HepG2 (cell line): ENCODE measurements around the gene ADCYAP1. TPM values are rescaled to one million over a fixed set of nuclear protein-coding genes. Genes with fewer than 3 reads are reported as not detected.
A peak's percentile ranks its signal among the peaks of the same experiment; 100 is the strongest.

Experiments
- ARID5B ChIP-seq: IDR thresholded peaks from 2 replicates; pipeline ENCODE4 v1.4.0; 2020; ENCODE audit warnings: mild to moderate bottlenecking, missing genetic modification reagents
- ATF6 ChIP-seq: sonication (generic); formaldehyde crosslinking; conservative IDR thresholded peaks from 2 replicates; pipeline ENCODE4 v1.4.0; 2020; ENCODE audit warnings: missing genetic modification reagents
- ELF3 ChIP-seq: IDR thresholded peaks from 2 replicates; pipeline ENCODE4 v1.6.1; 2016; ENCODE audit warnings: missing genetic modification reagents, missing compliant biosample characterization
- ERF ChIP-seq: IDR thresholded peaks from 2 replicates; pipeline ENCODE4 v1.6.1; 2018; ENCODE audit warnings: missing biosample characterization, missing genetic modification reagents
- FOXK1 ChIP-seq: sonication (generic); formaldehyde crosslinking; IDR thresholded peaks from 2 replicates; pipeline ENCODE4 v1.4.0; 2020; ENCODE audit warnings: low read depth, missing genetic modification reagents, borderline replicate concordance
- HDAC2 ChIP-seq: sonication (generic); formaldehyde crosslinking; IDR thresholded peaks from 2 replicates; pipeline ENCODE4 v1.4.0; 2020; ENCODE audit warnings: missing genetic modification reagents
- HNRNPLL ChIP-seq: fragments of 200-400 bp; formaldehyde crosslinking; IDR thresholded peaks from 2 replicates; pipeline ENCODE4 v1.6.1; 2017; ENCODE audit warnings: mild to moderate bottlenecking, low read depth, low read length; ENCODE audit not compliant: poor library complexity, severe bottlenecking
- KAT8 ChIP-seq: IDR thresholded peaks from 2 replicates; pipeline ENCODE4 v1.6.1; 2016; ENCODE audit warnings: missing genetic modification reagents, missing compliant biosample characterization
- KDM1A ChIP-seq: IDR thresholded peaks from 2 replicates; pipeline ENCODE4 v1.6.1; 2016; ENCODE audit warnings: missing compliant biosample characterization
- KDM4B ChIP-seq: sonication (generic); formaldehyde crosslinking; IDR thresholded peaks from 2 replicates; pipeline ENCODE4 v1.4.0; 2020; ENCODE audit warnings: missing genetic modification reagents
- MEIS1 ChIP-seq: sonication (generic); formaldehyde crosslinking; IDR thresholded peaks from 2 replicates; pipeline ENCODE4 v1.9.0; 2021; ENCODE audit warnings: mild to moderate bottlenecking, missing genetic modification reagents, moderate library complexity, borderline replicate concordance
- MIER2 ChIP-seq: IDR thresholded peaks from 2 replicates; pipeline ENCODE4 v1.6.1; 2016; ENCODE audit warnings: missing biosample characterization, missing genetic modification reagents
- MLLT10 ChIP-seq: sonication (generic); formaldehyde crosslinking; IDR thresholded peaks from 2 replicates; pipeline ENCODE4 v1.4.0; 2020; ENCODE audit warnings: missing genetic modification reagents
- SALL1 ChIP-seq: sonication (generic); formaldehyde crosslinking; IDR thresholded peaks from 2 replicates; pipeline ENCODE4 v1.8.0; 2022; ENCODE audit warnings: mild to moderate bottlenecking, missing genetic modification reagents
- SRY ChIP-seq: sonication (generic); formaldehyde crosslinking; IDR thresholded peaks from 2 replicates; pipeline ENCODE4 v1.8.0; 2022; ENCODE audit warnings: mild to moderate bottlenecking, missing genetic modification reagents
- SUZ12 ChIP-seq: fragments of 150-350 bp; IDR thresholded peaks from 2 replicates; pipeline ENCODE4 v1.6.1; 2014; ENCODE audit warnings: low read depth, low read length
- TARDBP ChIP-seq: sonication (generic); formaldehyde crosslinking; IDR thresholded peaks from 2 replicates; pipeline ENCODE4 v1.8.0; 2022; ENCODE audit warnings: mild to moderate bottlenecking, missing genetic modification reagents
- TFE3 ChIP-seq: IDR thresholded peaks from 2 replicates; pipeline ENCODE4 v1.6.1; 2016
- WIZ ChIP-seq: sonication (generic); formaldehyde crosslinking; IDR thresholded peaks from 2 replicates; pipeline ENCODE4 v1.5.1; 2020; ENCODE audit warnings: mild to moderate bottlenecking, missing genetic modification reagents
- ZMYM2 ChIP-seq: sonication (generic); formaldehyde crosslinking; IDR thresholded peaks from 2 replicates; pipeline ENCODE4 v1.8.0; 2022; ENCODE audit warnings: mild to moderate bottlenecking, missing genetic modification reagents
- ZNF20 ChIP-seq: sonication (generic); formaldehyde crosslinking; IDR thresholded peaks from 2 replicates; pipeline ENCODE4 v1.4.0; 2020; ENCODE audit warnings: mild to moderate bottlenecking, moderate library complexity, missing genetic modification reagents
- ZNF670 ChIP-seq: sonication (generic); formaldehyde crosslinking; IDR thresholded peaks from 2 replicates; pipeline ENCODE4 v1.8.0; 2022; ENCODE audit warnings: mild to moderate bottlenecking, missing genetic modification reagents, borderline replicate concordance
- ZNF766 ChIP-seq: sonication (generic); formaldehyde crosslinking; IDR thresholded peaks from 2 replicates; pipeline ENCODE4 v1.5.0; 2020; ENCODE audit warnings: missing genetic modification reagents, borderline replicate concordance
- polyA plus RNA-seq, 8 experiments: library from polyadenylated mRNA; depleted of rRNA in 3 of 8; stranded (reverse) in 7 of 8; unstranded in 1 of 8; fragments of >200 nt; fragmentation: Illumina TruSeq in 4 of 8; extraction: Trizol in 4 of 8; gene quantifications; 2 replicates each; pipeline versions ENCODE4 v1.2.1 to v1.2.3, GENCODE V29; 2011 to 2016; ENCODE audit warnings: low read depth in 4 of 8, missing spikeins in 1 of 8, mixed read lengths in 1 of 8; ENCODE audit not compliant: insufficient read depth in 1 of 8
- total RNA-seq, 5 experiments: library from RNA; depleted of rRNA; stranded (reverse); fragments of >200 nt; fragmentation: Illumina TruSeq; extraction: Trizol; gene quantifications; 2 replicates each; pipeline ENCODE4 v1.2.3, GENCODE V29; 2016; ENCODE audit warnings: low read depth in 1 of 5
- TF ChIP-seq, protein P1 (sequence below): IDR thresholded peaks from 2 replicates; pipeline ENCODE4 v1.6.1; 2016; ENCODE audit warnings: mild to moderate bottlenecking

The ADCYAP1 gene
- total and polyA plus RNA-seq, 2 of the 13 experiments (the other 11 are each of a cell fraction or from before 2014, with no cell fraction given) = not detected

- TF ChIP-seq ZNF766 (no peak), TARDBP (CRISPR knock-in tag) (no peak), ZNF670 (no peak), KDM4B (CRISPR knock-in tag) (no peak), WIZ (CRISPR knock-in tag) (peak; percentile 70; the same call in 1 of the 2 replicates), KDM1A (CRISPR knock-in tag) (no peak), HNRNPLL (no peak), ZNF20 (no peak), MIER2 (CRISPR knock-in tag) (peak; percentile 97), FOXK1 (peak; percentile 20; the same call in 1 of the 2 replicates), MEIS1 (CRISPR knock-in tag) (no peak), ERF (CRISPR knock-in tag) (peak; percentile 66; the same call in 1 of the 2 replicates), ELF3 (CRISPR knock-in tag) (0 out of 2 replicates have a peak, but pooled peaks have one; percentile 14), SRY (CRISPR knock-in tag) (peak; percentile 42; the same call in 1 of the 2 replicates), SALL1 (CRISPR knock-in tag) (peak; percentile 56), SUZ12 (no peak), TFE3 (CRISPR knock-in tag) (0 out of 2 replicates have a peak, but pooled peaks have one; percentile 48), ATF6 (CRISPR knock-in tag) (no peak), ZMYM2 (CRISPR knock-in tag) (no peak), HDAC2 (CRISPR knock-in tag) (peak; percentile 51; the same call in 1 of the 2 replicates), MLLT10 (CRISPR knock-in tag) (no peak), KAT8 (CRISPR knock-in tag) (0 out of 2 replicates have a peak, but pooled peaks have one; percentile 31), ARID5B (CRISPR knock-in tag) (0 out of 2 replicates have a peak, but pooled peaks have one; percentile 33)
- TF ChIP-seq, protein P1, sequence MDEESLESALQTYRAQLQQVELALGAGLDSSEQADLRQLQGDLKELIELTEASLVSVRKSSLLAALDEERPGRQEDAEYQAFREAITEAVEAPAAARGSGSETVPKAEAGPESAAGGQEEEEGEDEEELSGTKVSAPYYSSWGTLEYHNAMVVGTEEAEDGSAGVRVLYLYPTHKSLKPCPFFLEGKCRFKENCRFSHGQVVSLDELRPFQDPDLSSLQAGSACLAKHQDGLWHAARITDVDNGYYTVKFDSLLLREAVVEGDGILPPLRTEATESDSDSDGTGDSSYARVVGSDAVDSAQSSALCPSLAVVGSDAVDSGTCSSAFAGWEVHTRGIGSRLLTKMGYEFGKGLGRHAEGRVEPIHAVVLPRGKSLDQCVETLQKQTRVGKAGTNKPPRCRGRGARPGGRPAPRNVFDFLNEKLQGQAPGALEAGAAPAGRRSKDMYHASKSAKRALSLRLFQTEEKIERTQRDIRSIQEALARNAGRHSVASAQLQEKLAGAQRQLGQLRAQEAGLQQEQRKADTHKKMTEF (CRISPR knock-in tag) = no peak
Measured at GRCh38 chr18:903701-904100, 970 bp upstream of the ADCYAP1 start (continued).
